OCI-LY7 (cell line): ENCODE data around the gene DCAKD. TPM values are rescaled to one million over a fixed set of nuclear protein-coding genes. Genes with fewer than 3 reads are reported as not detected.
"Not testable (repeated sequence)": the region's sequence is repeated elsewhere in the genome, so short reads cannot be mapped to it uniquely, and the experiment has no call there.

Experiments
- BruUV-seq: library from RNA; stranded (reverse); fragments of 400-500 nt; replicated peaks from 2 replicates; lab custom pipeline; 2021; lab: Mats Ljungman, UMichigan
- CTCF ChIA-PET: fragments of 300-600 bp; sonication (Branson Sonifier 250); formaldehyde crosslinking; loops from one replicate; lab custom pipeline; 2022; ENCODE audit warnings: antibody characterized with exemption; ENCODE audit not compliant: unreplicated experiment; lab: Charles Lee
- POLR2A ChIA-PET: fragments of 300-600 bp; sonication (Branson Sonifier 250); formaldehyde crosslinking; loops from one replicate; lab custom pipeline; 2022; ENCODE audit warnings: antibody characterized with exemption; lab: Charles Lee
- DNase-seq: peaks from one replicate; pipeline ENCODE4 v3.0.0-alpha.2; 2015; ENCODE audit warnings: low spot score
- H2AFZ ChIP-seq: fragments of 200-600 bp; sonication (generic), shearing (Covaris generic); 2 replicates; pipeline ENCODE4 v1.6.1; 2014; ENCODE audit warnings: mild to moderate bottlenecking, antibody characterized with exemption, low read length, moderate library complexity
- H3K27ac ChIP-seq: fragments of 200-600 bp; sonication (generic); 2 replicates; pipeline ENCODE4 v1.5.1; 2014; ENCODE audit warnings: mixed run types, low read depth, mild to moderate bottlenecking, moderate library complexity, low read length, inconsistent platforms; ENCODE audit not compliant: poor library complexity, severe bottlenecking
- H3K36me3 ChIP-seq: fragments of 200-600 bp; sonication (generic); 2 replicates; pipeline ENCODE4 v1.6.1; 2014; ENCODE audit warnings: mild to moderate bottlenecking, antibody characterized with exemption, low read length, moderate library complexity, mixed read lengths; ENCODE audit not compliant: insufficient read depth
- H3K4me1 ChIP-seq: fragments of 200-600 bp; sonication (generic); 2 replicates; pipeline ENCODE4 v1.5.1; 2014; ENCODE audit warnings: mild to moderate bottlenecking, low read length; ENCODE audit not compliant: insufficient read depth, poor library complexity, severe bottlenecking
- H3K4me2 ChIP-seq: fragments of 200-600 bp; sonication (generic); 2 replicates; pipeline ENCODE4 v1.6.1; 2014; ENCODE audit warnings: mild to moderate bottlenecking, low read length
- H3K4me3 ChIP-seq: fragments of 200-600 bp; sonication (generic); 2 replicates; pipeline ENCODE4 v1.5.1; 2014; ENCODE audit warnings: mild to moderate bottlenecking, low read depth, low read length; ENCODE audit not compliant: poor library complexity, severe bottlenecking
- H3K79me2 ChIP-seq: fragments of 200-600 bp; sonication (generic); 2 replicates; pipeline ENCODE4 v1.6.1; 2016; ENCODE audit warnings: low read depth, mild to moderate bottlenecking, low read length, moderate library complexity, mixed read lengths; ENCODE audit not compliant: insufficient read depth
- H3K9me2 ChIP-seq: fragments of 200-600 bp; sonication (generic); 2 replicates; pipeline ENCODE4 v1.6.1; 2016; ENCODE audit warnings: mild to moderate bottlenecking, low read length, mixed read lengths; ENCODE audit not compliant: insufficient read depth
- H3K9me3 ChIP-seq: fragments of 200-600 bp; sonication (generic); 2 replicates; pipeline ENCODE4 v1.6.1; 2014; ENCODE audit warnings: mild to moderate bottlenecking, mixed run types, low read length, mixed read lengths
- H4K20me1 ChIP-seq: fragments of 200-600 bp; sonication (generic); 2 replicates; pipeline ENCODE4 v1.6.1; 2014; ENCODE audit warnings: mild to moderate bottlenecking, antibody characterized with exemption, low read length, moderate library complexity, mixed read lengths; ENCODE audit not compliant: insufficient read depth
- CTCF ChIP-seq: fragments of 200-600 bp; sonication (generic); conservative IDR thresholded peaks from 2 replicates; pipeline ENCODE4 v1.5.1; 2014; ENCODE audit warnings: mild to moderate bottlenecking, antibody characterized with exemption, low read length, moderate library complexity, mixed read lengths
- EZH2phosphoT487 ChIP-seq: fragments of 200-600 bp; sonication (generic); IDR thresholded peaks from 2 replicates; pipeline ENCODE4 v1.6.1; 2018; ENCODE audit warnings: low read depth, borderline replicate concordance, mild to moderate bottlenecking, mixed run types, antibody characterized with exemption, low read length, moderate library complexity, mixed read lengths
- intact Hi-C: fragments of 100-400 bp; cut with micrococcal nuclease; formaldehyde crosslinking; loops from one replicate; pipeline ENCODE4 v1.10.0; 2022; ENCODE audit not compliant: unreplicated experiment
- total RNA-seq, 2 experiments: library from RNA; depleted of rRNA in 1 of 2; stranded (reverse); fragments of >200 nt in 1 of 2; shearing (Covaris generic) in 1 of 2; gene quantifications; 2 replicates each; pipeline ENCODE4 v1.2.3, GENCODE V29; 2014 to 2022

DCAKD gene
- total RNA-seq, 2 experiments from 2014 or later: 40.8 to 45.6 TPM

- Histone ChIP-seq H3K36me3 (0 out of 2 replicates have a peak, but pooled peaks cover 5% of the 10 kb centered on the region), H3K4me2 (peak overlapping the region; percentile 80), H2AFZ (peak overlapping the region; percentile 62), H3K4me1 (peaks cover 19% of the 10 kb centered on the region), H3K4me3 (peak overlapping the region; percentile 73), H3K79me2 (peaks cover 32% of the 10 kb centered on the region), H3K9me2 (no peaks in the 10 kb centered on the region), H3K27ac (peak overlapping the region; percentile 92), H3K9me3 (no peaks in the 10 kb centered on the region), H4K20me1 (no peaks in the 10 kb centered on the region)
- intact Hi-C loops: no loop called here
- no peak for TF ChIP-seq CTCF
- no peak for TF ChIP-seq EZH2phosphoT487
- peak; percentile 82 for DNase-seq
- ChIA-PET CTCF (no interaction called here), POLR2A (interaction anchor here (0.7 to 1.0 kb wide), 3 partner anchors 14 to 172 kb away, joined by 5 to 7 read pairs (median 6); no protein-coding TSS in a partner anchor)
- BruUV-seq: TSS peak; percentile 76
Observed at GRCh38 chr17:45052052-45052772, 780 bp upstream of the DCAKD start.

GRCh38 chr17:45051720-45052051, 254 bp upstream of the DCAKD start:
- Histone ChIP-seq H3K27ac (peak overlapping the region; percentile 92), H3K4me1 (peaks cover 19% of the 10 kb centered on the region), H3K79me2 (peaks cover 36% of the 10 kb centered on the region), H3K4me3 (peak overlapping the region; percentile 73), H3K4me2 (0 out of 2 replicates have a peak overlapping the region, but pooled peaks have one; percentile 80)
- DNase-seq, intact Hi-C loops, H3K9me2 ChIP-seq, H2AFZ ChIP-seq, CTCF ChIA-PET, H3K36me3 ChIP-seq, H4K20me1 ChIP-seq, BruUV-seq, H3K9me3 ChIP-seq: not testable (repeated sequence)
- POLR2A ChIA-PET: interaction anchor here (1.0 kb wide), 1 partner anchor 14 kb away, joined by 6 read pairs; no protein-coding TSS in a partner anchor

- peak overlapping the region; percentile 27; the same call in 1 of the 2 replicates for H2AFZ ChIP-seq
- TSS peak; percentile 57 for BruUV-seq
- POLR2A ChIA-PET: interaction anchor here (2.6 kb wide), 1 partner anchor 11 kb away, joined by 21 read pairs; the partner anchor contains the start of gene NMT1
- H3K4me1 ChIP-seq: peaks cover 19% of the 10 kb centered on the region
- 0 out of 2 replicates have a peak, but pooled peaks cover 5% of the 10 kb centered on the region for H3K36me3 ChIP-seq
- peaks cover 36% of the 10 kb centered on the region for H3K79me2 ChIP-seq
- peak overlapping the region; percentile 79 for H3K4me3 ChIP-seq
- DNase-seq: peak; percentile 57
- H3K9me2 ChIP-seq: no peaks in the 10 kb centered on the region
- H3K4me2 ChIP-seq: peak overlapping the region; percentile 84
- TF ChIP-seq EZH2phosphoT487: no peak
- no peak for TF ChIP-seq CTCF
- H3K9me3 ChIP-seq: no peaks in the 10 kb centered on the region
- H4K20me1 ChIP-seq: no peaks in the 10 kb centered on the region
- H3K27ac ChIP-seq: peak overlapping the region; percentile 87
- CTCF ChIA-PET: interaction anchor here (0.6 to 1.2 kb wide), 3 partner anchors 10 to 85 kb away, joined by 3 read pairs; partner anchors contain the start of genes ACBD4, C1QL1 and NMT1
- intact Hi-C loops: no loop called here
Observed at GRCh38 chr17:45050481-45051059, 862 bp downstream of the DCAKD start.
